ENCODE measurements around the gene SIK3.

SIK3 gene

GRCh38 chr11:116918925-116919655, 179.1 kb downstream of the SIK3 start:
- no peak for DNase-seq

DNA sequence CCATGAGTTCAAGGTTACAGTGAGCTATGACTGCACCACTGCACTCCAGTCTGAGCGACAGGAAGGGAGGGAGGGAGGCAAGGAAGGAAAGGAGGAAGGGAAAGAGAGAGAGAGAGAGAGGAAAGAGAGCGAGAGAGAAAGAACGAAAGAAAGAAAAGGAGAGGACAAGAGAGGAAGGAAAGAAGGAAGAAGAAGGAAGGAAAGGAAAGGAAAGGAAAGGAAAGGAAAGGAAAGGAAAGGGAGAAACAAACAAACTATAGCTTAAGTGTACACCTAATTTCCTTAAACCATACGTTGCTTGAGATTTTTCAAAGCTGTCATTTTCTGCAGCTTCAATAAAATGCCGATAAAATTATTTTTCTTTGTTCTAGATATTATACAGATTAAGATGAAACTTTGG, 180.6 kb downstream of the SIK3 start:
- DNase-seq: no peak

DNA sequence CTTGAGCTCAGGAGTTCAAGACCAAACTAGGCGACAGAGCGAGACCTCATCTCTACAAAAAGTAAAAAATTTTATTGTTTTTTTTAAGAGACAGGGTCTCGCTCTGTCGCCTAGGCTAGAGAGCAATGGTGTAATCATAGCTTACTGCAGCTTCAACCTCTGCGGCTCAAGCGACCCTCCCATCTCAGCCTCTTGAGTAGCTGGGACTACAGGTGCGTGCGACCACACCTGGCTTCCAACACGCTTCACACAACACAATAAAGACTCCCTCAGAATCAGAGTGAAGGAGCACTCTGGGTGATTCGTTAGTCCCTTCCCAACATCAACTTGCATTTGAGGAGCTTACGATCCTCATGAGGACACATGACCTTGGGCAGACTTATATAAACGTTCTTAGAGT, 181.3 kb downstream of the SIK3 start:
- no peak for DNase-seq

DNA sequence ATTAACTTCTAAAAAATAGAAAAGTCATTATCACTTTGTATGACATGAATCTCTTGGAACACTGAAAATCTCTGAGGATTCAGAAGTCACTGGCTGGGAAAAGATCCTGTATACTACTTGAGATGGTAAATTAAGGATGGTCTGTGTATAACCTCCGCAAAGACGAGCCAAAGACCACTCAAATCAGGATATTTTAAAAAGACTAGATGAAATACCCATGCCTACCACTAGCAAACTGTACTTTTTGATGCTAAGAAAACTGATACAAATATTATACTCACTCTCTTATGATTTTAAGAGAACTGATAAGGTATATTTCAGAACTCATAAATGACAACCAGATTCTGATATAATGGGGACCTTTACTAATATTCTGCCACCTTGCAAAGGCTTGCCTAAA, 182.2 kb downstream of the SIK3 start:
- no peak for DNase-seq

DNA sequence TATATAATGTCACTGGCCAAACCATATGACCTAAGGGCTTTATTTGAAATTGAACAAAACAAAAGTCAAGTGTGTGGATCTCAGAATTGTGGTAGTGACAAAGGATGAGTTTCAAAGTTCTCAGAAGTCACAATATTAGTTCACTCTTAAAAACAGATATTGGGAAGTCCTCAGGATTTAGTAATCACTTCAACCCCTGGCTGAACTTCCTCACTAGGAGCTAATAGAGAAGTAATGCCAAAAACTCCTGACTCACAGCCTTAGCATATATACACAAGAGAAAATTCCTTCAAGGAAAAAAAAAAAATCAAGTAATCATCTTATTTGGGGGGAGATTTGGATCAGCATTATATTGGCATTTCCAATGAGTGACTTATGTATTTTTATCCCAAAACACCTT, 185.2 kb downstream of the SIK3 start:
- DNase-seq: peak; percentile 79

- DNase-seq: peak; percentile 50
Observed at GRCh38 chr11:116911976-116912734, 186.1 kb downstream of the SIK3 start.

- DNase-seq: no peak
Observed at GRCh38 chr11:116910847-116911246, 187.4 kb downstream of the SIK3 start.

DNA sequence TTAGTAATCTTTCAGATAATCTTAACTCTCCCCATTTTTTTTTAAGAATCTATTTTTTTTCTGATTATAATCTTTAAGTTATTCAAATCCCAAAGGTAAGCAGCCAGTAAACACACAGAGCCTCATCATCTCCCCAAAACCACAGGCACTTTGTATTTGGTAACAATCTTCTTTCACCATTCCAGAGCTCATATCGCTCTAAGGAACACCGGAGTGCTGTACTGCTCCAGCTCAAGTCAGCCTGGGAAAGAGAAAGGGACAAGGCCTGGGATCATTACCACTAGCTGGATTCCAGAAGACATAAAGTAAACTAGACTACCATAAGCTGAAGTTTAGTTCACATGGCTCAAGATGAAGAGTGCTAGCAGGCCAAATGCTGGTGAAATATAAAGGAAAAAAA, 187.8 kb downstream of the SIK3 start:
- peak; percentile 40 for DNase-seq

- DNase-seq: no peak
Observed at GRCh38 chr11:116909245-116909644, 189.0 kb downstream of the SIK3 start.

DNA sequence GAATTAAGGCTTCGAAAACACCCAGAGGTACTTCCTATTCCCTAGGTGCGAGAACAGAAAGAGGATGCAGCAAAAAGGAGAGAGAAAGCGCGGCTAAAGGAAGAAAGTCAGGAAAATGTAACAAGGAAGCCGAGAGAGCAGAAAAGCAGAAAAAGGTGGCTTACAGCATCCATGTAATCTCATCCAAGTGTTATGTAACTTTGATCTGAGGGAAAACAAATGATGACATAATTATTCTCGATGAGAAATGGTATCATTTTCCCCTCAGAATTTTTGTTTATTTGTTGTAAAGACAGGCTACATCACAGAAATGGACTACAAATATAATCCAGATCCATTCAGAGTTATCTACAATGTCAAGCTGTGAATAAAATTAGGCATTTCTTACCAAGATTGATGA, 191.7 kb downstream of the SIK3 start:
- no peak for DNase-seq

DNA sequence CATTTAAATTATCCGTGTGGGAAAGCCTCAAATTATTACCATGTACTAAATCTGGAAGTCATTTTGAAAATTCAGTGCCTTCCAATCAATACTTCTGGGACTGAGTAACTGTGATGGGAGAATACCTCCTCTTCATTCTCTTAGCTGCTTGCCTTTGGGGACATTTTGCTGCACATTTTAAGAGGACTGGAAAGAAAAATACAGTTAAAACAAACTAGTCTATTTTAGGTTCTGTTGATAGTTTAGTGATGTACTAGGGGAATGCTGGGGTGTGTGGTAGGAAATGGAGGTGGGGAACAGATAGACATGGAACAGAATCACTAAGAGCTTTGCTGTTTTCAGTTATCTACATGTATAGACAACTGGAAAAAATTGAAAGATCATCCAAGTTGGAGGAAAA, 195.1 kb downstream of the SIK3 start:
- DNase-seq: no peak

- no peak for DNase-seq
Observed at GRCh38 chr11:116901964-116902688, 196.1 kb downstream of the SIK3 start.

DNA sequence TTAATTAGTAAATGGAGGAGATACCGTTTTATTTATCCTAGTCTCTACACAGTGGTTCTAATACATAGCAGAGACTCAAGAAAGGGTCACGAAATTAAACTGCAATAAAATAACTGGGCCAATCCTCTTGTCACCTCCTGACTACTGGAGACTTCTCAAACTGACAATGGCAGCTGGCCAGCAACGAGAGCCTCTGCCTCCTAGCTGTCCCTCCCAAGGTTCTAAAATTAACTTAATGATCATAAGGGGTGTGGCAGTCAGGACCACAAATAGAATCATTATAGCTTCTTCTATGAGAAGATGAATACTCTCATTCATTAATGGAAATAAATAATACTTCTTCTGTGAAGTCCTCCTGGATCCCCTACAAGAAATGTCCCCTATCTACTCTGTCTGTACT, 197.0 kb downstream of the SIK3 start:
- DNase-seq: no peak

DNA sequence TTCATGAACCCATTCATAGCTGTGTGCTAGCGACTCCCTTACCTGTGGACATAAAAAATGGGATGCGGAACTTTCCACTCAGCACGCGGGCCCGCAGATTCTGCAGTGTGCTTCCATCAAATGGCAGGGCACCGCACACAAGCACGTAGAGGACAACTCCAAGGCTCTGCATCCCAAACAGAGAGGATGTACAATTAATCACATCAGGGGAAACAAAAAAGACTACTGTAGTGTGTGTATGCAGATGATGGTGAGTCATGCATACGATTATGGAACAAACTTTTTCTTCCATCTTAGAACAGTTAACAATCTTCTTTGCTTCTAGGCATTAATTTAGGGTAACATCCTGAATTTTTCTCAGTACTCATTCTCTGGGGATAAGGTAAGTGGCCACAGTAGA, 202.0 kb downstream of the SIK3 start:
- no peak for DNase-seq

DNA sequence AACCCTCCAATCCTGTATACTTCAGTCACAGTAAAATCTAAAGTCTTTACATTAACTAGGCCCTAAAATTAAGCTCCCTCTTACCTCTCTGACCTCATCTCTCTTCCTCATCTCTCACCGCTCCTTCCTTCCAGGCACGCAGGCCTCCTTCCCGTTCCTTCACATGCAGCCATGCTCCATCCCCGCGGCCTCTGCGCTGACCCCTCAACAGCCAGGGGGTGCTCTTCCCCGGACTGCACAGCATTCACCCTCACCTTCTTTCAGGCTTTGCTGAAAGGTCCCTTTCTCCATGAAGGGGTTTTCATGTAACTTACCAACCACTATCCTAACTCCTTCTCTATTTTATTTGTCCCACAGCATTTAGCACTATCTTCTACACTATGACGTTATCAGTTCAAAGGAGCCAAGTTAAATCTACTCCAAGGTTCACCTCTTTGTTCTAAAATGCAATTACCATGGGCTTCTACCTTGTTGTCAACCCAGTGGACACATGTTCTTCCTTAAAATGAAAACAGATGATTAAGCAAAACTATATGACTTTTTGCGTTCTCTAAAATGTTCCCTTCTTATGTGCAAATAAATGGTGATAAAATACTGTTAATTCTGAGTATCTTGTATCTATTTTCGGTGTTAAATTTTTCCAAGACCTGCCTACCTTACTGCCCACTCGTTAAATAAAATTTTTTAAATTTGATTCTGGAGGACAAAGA, 203.0 kb downstream of the SIK3 start:
- no peak for DNase-seq

DNA sequence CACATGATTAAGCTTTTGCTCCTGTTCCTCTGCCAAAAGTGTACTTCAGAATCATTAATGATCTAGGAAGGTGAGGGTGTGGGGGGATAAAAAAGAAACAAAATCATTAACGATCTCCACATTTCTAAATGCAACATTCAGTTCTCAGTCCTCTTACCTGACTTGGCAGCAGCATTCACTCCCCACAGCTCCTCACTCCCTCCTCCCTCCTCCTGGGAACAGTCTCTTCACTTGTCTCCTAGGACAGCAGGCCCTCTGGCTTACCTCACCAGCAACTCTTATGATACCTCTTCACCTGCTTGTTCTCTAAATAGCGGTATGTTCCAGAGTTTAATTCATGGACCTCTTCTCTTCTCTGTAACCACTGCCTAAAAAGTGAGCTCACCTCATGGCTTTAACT, 204.3 kb downstream of the SIK3 start:
- DNase-seq: no peak

DNA sequence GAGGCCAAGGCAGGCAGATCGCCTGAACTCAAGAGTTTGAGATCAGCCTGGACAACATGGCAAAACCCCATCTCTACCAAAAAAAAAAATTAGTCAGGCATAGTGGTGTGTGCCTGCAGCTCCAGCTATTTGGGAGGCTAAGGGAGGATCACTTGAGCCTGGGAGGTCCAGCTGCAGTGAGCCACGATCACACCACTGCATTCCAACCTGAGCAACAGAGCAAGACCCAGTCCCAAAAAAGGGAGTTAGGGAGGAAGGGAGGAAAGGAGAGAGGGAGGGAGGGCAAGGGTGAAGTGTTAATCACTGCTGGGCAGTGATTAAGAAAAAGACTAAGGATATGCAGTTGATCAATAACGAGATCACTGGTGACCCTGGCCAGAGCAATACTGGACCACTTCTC, 204.8 kb downstream of the SIK3 start:
- DNase-seq: no peak

DNA sequence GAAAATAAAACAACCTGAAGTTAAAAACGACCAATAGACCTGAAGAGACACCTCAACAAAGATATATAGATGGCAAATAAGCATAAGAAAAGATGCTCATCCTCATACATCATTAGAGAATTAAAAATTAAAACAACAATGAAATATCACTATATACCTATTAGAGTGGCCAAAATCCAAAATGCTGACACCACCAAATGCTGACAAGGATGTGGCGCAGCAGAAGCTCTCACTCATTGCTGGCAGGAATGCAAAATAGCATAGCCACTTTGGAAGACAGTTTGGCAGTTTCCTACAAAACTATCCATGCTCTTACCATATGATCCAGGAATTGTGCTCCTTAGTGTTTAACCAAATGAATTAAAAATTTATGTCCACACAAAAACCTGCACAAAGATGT, 205.9 kb downstream of the SIK3 start:
- DNase-seq: no peak

GRCh38 chr11:116891746-116892145, 206.5 kb downstream of the SIK3 start:
- no peak for DNase-seq

DNA sequence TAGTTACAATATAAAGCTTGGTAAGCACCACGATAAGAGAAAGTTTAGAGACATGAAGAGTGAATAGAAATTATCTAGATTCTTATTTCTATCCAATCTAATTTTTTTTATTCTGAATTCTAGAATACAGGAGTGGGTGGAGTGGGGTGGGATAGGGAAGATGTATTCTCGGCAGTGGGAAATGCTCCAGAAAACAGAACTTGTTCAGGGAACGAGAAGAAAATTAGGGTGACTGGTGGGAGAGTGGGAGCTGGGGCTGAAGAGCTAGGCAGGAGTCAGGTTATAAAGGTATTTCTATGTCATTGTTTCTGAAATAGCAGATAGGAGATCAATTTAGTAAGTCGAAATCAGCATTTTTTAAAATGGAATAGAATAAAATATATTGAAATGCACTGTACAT, 207.6 kb downstream of the SIK3 start:
- no peak for DNase-seq

DNA sequence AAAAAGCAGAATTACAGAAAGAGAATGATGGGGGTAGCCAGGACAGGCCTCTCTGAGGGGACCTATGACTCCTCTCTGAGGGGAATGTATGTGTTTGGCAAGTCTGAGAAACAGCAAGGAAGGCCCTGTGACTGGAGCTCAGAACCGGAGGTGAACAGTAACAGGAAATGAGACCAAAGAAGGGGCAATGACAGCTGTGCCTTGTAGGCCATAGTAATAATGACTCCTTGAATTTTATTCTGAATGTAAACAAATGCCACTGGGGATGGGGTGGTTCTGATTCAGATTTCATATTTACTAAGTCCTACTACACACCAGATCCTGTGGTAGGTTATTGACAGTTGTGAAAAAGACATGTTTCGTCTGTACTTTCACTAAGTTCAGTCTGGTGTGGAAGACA, 208.0 kb downstream of the SIK3 start:
- no peak for DNase-seq

DNA sequence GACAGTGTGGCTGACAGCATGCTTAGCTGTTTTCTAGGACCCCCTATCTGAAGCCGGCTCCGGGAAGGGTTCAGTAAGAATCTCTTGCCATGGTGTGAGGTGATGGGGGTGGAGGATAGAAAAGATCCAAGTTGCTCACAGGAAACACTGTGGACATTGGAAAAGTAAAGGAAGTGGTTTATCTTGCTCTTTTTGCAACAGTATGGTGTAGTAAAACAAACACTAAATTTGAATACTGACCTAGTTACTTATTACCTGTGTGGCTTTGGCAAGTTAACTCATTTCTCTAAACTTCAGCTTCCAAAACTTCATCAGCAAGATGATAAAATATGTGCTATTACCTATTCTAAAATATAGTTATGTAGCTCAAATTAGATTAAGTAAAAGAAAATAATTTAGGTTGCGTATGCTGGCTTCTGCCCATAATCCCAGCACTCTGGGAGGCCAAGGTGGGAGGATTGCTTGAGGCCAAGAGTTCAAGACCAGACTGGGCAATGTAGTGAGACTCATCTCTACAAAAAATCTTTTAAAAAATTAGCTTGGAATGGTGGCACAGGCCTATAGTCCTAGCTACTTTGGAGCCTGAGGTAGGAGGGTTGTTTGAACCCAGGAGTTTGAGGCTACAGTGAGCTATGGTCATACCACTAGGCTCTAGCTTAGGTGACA, 209.2 kb downstream of the SIK3 start:
- DNase-seq: no peak

- DNase-seq: peak; percentile 59
Observed at GRCh38 chr11:116888024-116888423, 210.2 kb downstream of the SIK3 start.

Measured in fibroblast of skin of right quadriceps (primary cell).